Trophoblast cell (in vitro differentiated cells and primary cell): ENCODE results near the gene CHRNE.

Experiments used
- DNase-seq, 2 donors: peaks; one replicate each; pipeline ENCODE4 v3.0.0-alpha.2; 2016
- H2AFZ ChIP-seq: 2 replicates; pipeline ENCODE4 v1.6.1; 2013; ENCODE audit warnings: low read length, moderate library complexity, mild to moderate bottlenecking; ENCODE audit not compliant: insufficient read depth, poor library complexity
- H2AK5ac ChIP-seq: 2 replicates; pipeline ENCODE4 v1.6.1; 2013; ENCODE audit warnings: mild to moderate bottlenecking, low read length
- H2BK120ac ChIP-seq: 2 replicates; pipeline ENCODE4 v1.6.1; 2013; ENCODE audit warnings: low read length, mild to moderate bottlenecking, moderate library complexity; ENCODE audit not compliant: insufficient read depth, poor library complexity
- H2BK12ac ChIP-seq: 2 replicates; pipeline ENCODE4 v1.6.1; 2013; ENCODE audit warnings: mild to moderate bottlenecking, low read length, moderate library complexity
- H2BK5ac ChIP-seq: 2 replicates; pipeline ENCODE4 v1.6.1; 2013; ENCODE audit warnings: low read length, low read depth, moderate library complexity, mild to moderate bottlenecking; ENCODE audit not compliant: poor library complexity
- H3K14ac ChIP-seq: 2 replicates; pipeline ENCODE4 v1.6.1; 2013; ENCODE audit warnings: mild to moderate bottlenecking, low read length
- H3K18ac ChIP-seq: 2 replicates; pipeline ENCODE4 v1.6.1; 2013; ENCODE audit warnings: mild to moderate bottlenecking, low read length
- H3K23ac ChIP-seq: 2 replicates; pipeline ENCODE4 v1.6.1; 2013; ENCODE audit warnings: low read length
- H3K27ac ChIP-seq: 2 replicates; pipeline ENCODE4 v1.5.1; 2013; ENCODE audit warnings: low read depth, mild to moderate bottlenecking, inconsistent platforms, low read length, moderate library complexity
- H3K27me3 ChIP-seq: 2 replicates; pipeline ENCODE4 v1.6.1; 2013; ENCODE audit warnings: inconsistent platforms, mild to moderate bottlenecking, low read length, moderate library complexity; ENCODE audit not compliant: insufficient read depth
- H3K36me3 ChIP-seq, 2 experiments: 1 replicate in 1 of 2; 2 replicates in 1 of 2; pipeline ENCODE4 v1.6.1; 2013; ENCODE audit warnings: low read length in 2 of 2, mild to moderate bottlenecking in 2 of 2, moderate library complexity in 1 of 2; ENCODE audit not compliant: insufficient read depth in 2 of 2, control insufficient read depth in 1 of 2
- H3K4ac ChIP-seq: 2 replicates; pipeline ENCODE4 v1.6.1; 2013; ENCODE audit warnings: low read depth, mild to moderate bottlenecking, low read length, moderate library complexity
- H3K4me1 ChIP-seq, 2 experiments: 1 replicate in 1 of 2; 2 replicates in 1 of 2; pipeline ENCODE4 v1.6.1; 2013; ENCODE audit warnings: low read length in 2 of 2, mild to moderate bottlenecking in 2 of 2, moderate library complexity in 1 of 2; ENCODE audit not compliant: insufficient read depth in 2 of 2, control insufficient read depth in 1 of 2
- H3K4me2 ChIP-seq: 2 replicates; pipeline ENCODE4 v1.6.1; 2013; ENCODE audit warnings: inconsistent platforms, mild to moderate bottlenecking, low read length, moderate library complexity
- H3K4me3 ChIP-seq: 2 replicates; pipeline ENCODE4 v1.5.1; 2013; ENCODE audit warnings: mild to moderate bottlenecking, low read depth, low read length, inconsistent platforms
- H3K79me1 ChIP-seq: one replicate; pipeline ENCODE4 v1.6.1; 2013; ENCODE audit warnings: low read length
- H3K79me2 ChIP-seq: 2 replicates; pipeline ENCODE4 v1.6.1; 2013; ENCODE audit warnings: low read length, mild to moderate bottlenecking; ENCODE audit not compliant: control insufficient read depth, insufficient read depth, poor library complexity
- H3K9ac ChIP-seq: 2 replicates; pipeline ENCODE4 v1.6.1; 2013; ENCODE audit warnings: mild to moderate bottlenecking, low read length
- H3K9me3 ChIP-seq: 2 replicates; pipeline ENCODE4 v1.6.1; 2013; ENCODE audit warnings: low read depth, mild to moderate bottlenecking, control low read depth, inconsistent platforms, low read length; ENCODE audit not compliant: insufficient read depth
- H4K12ac ChIP-seq: 2 replicates; pipeline ENCODE4 v1.6.1; 2013; ENCODE audit warnings: low read depth, mild to moderate bottlenecking, low read length, moderate library complexity
- H4K8ac ChIP-seq: 2 replicates; pipeline ENCODE4 v1.6.1; 2013; ENCODE audit warnings: low read depth, mild to moderate bottlenecking, low read length, moderate library complexity
- H4K91ac ChIP-seq: one replicate; pipeline ENCODE4 v1.6.1; 2013; ENCODE audit warnings: low read depth, mild to moderate bottlenecking, low read length, moderate library complexity
- WGBS: extraction: QIAGEN DNeasy Blood & Tissue Kit; methylation state at CpG from one replicate; pipeline ENCODE4 v1.1.7; 2013; ENCODE audit warnings: missing lambda C conversion rate; ENCODE audit not compliant: insufficient read length, insufficient coverage; ENCODE audit errors: extremely low coverage; 5-methylcytosine and 5-hydroxymethylcytosine counted together

The CHRNE gene

DNA sequence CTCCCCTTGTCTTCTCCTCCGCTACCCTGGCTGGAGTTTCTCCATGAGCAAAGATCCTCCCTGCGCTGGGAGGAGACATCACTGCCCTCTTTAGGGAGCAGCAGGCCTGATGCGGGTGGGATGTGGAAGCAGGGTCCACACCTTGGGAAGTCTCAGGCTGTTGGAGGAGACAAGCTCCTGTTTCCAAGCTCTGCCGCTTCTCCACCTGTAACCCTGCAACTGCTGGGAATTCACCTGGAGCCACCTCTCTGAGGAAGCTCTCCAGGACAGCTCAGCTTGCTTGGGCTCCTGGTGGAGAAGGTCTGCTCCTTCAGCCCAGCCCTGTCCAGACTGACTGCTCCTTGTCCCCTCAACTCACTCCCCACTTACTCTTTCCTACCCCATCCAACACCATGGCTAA, 18.4 kb downstream of the CHRNE start:
- no peaks in the 10 kb centered on the region for H3K27me3 ChIP-seq
- H3K4me2 ChIP-seq, result no peak overlapping the region
- no peak overlapping the region for H2BK12ac ChIP-seq
- no peak overlapping the region for H2BK120ac ChIP-seq
- no peak overlapping the region for H4K12ac ChIP-seq
- WGBS, result no CpG with 5 or more reads among the region's 4 CpGs
- H2AK5ac ChIP-seq, result no peak overlapping the region
- H2BK5ac ChIP-seq, result no peak overlapping the region
- no peak overlapping the region for H3K4me3 ChIP-seq
- no peak overlapping the region for H3K4ac ChIP-seq
- peaks cover 1% of the 10 kb centered on the region for H3K9me3 ChIP-seq
- H3K36me3 ChIP-seq, result peaks cover 60 to 69% of the 10 kb centered on the region in 2 experiments
- H3K9ac ChIP-seq, result no peak overlapping the region
- no peaks in the 10 kb centered on the region for H3K4me1 ChIP-seq
- no peak overlapping the region for H3K27ac ChIP-seq
- H3K79me1 ChIP-seq, result no peaks in the 10 kb centered on the region
- H4K8ac ChIP-seq, result no peak overlapping the region
- no peaks in the 10 kb centered on the region for H3K79me2 ChIP-seq
- no peak overlapping the region for H4K91ac ChIP-seq
- DNase-seq, result no peak
- no peak overlapping the region for H2AFZ ChIP-seq
- H3K23ac ChIP-seq, result no peak overlapping the region
- H3K18ac ChIP-seq, result no peak overlapping the region
- no peak overlapping the region for H3K14ac ChIP-seq

DNA sequence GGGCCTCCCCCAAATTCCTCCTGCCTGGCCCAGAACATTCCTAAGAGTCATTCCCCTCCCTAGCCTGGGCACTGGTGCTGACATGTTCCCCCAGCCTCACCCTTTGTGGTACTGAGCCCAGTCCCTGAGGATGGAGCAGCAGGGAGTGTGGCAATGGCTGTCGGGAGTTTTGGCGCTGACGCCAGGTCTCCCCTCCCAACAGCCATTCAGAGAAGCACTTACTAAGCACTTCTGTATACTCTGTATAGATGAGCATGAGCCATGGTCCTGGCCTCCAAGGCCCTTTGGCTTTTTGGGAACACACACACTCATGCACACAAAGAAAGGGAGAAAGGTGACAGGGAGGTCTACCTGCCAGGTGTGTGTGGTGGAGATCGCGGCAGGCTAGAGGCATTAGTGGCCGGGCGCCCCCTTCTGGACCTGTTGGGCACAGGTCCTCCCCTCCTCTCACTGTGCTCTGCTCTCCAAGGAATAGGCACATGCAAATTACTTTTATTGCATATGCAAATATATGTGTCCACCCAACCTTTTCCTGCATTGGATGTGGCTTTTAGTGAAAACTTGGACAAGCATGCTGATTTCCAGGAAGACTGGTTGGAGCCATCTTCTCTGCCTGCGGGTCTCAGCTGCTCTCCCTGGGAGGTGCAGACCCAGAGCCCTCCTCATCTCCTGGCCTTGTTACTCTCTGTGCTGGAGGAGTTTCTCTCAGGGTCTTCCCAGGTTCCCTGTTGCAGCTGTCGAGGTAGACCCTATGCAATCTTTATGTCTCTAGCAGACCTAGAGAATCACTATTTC, 20.9 kb downstream of the CHRNE start:
- peak overlapping the region; percentile 30 for H3K4me3 ChIP-seq
- H2BK12ac ChIP-seq, result no peak overlapping the region
- peaks cover under 1% of the 10 kb centered on the region for H3K9me3 ChIP-seq
- no peak overlapping the region for H2AK5ac ChIP-seq
- H3K27ac ChIP-seq, result peak overlapping the region; percentile 18
- H2AFZ ChIP-seq, result no peak overlapping the region
- no peaks in the 10 kb centered on the region for H3K79me1 ChIP-seq
- no peak overlapping the region for H3K4me2 ChIP-seq
- no peak overlapping the region for H4K8ac ChIP-seq
- H3K27me3 ChIP-seq, result no peaks in the 10 kb centered on the region
- no peak overlapping the region for H3K4ac ChIP-seq
- WGBS, result no CpG with 5 or more reads among the region's 9 CpGs
- no peak overlapping the region for H3K14ac ChIP-seq
- DNase-seq, result peak; percentile 67 to 82
- H3K9ac ChIP-seq, result peak overlapping the region; percentile 24
- H3K23ac ChIP-seq, result no peak overlapping the region
- H3K36me3 ChIP-seq, result peaks cover 58 to 69% of the 10 kb centered on the region in 2 experiments
- no peak overlapping the region for H4K12ac ChIP-seq
- no peak overlapping the region for H3K18ac ChIP-seq
- H3K4me1 ChIP-seq, result no peaks in the 10 kb centered on the region
- H3K79me2 ChIP-seq, result no peaks in the 10 kb centered on the region
- no peak overlapping the region for H4K91ac ChIP-seq
- H2BK120ac ChIP-seq, result no peak overlapping the region
- no peak overlapping the region for H2BK5ac ChIP-seq

DNA sequence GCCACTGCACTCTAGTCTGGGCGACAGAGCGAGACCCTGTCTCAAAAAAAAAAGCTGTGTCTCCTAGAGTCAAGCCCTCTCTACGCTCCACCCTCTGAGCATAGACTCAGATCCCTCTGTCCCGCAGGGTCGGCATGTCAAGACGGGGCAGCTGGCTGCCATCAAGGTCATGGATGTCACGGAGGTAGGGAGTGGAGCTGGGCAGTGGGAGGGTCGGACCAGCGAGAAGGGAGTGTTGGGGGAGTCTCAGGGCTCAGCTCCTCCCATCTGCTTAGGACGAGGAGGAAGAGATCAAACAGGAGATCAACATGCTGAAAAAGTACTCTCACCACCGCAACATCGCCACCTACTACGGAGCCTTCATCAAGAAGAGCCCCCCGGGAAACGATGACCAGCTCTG, 22.0 kb downstream of the CHRNE start:
- WGBS, result no CpG with 5 or more reads among the region's 15 CpGs
- no peak overlapping the region for H3K23ac ChIP-seq
- H3K18ac ChIP-seq, result no peak overlapping the region
- no peak overlapping the region for H4K8ac ChIP-seq
- H3K27me3 ChIP-seq, result no peaks in the 10 kb centered on the region
- no peak overlapping the region for H2AFZ ChIP-seq
- no peak overlapping the region for H4K91ac ChIP-seq
- H3K9ac ChIP-seq, result no peak overlapping the region
- no peaks in the 10 kb centered on the region for H3K4me1 ChIP-seq
- no peak overlapping the region for H2BK120ac ChIP-seq
- no peak for DNase-seq
- no peak overlapping the region for H2AK5ac ChIP-seq
- peaks cover 52 to 58% of the 10 kb centered on the region in 2 experiments for H3K36me3 ChIP-seq
- no peak overlapping the region for H2BK5ac ChIP-seq
- no peaks in the 10 kb centered on the region for H3K79me1 ChIP-seq
- H2BK12ac ChIP-seq, result no peak overlapping the region
- no peak overlapping the region for H4K12ac ChIP-seq
- no peak overlapping the region for H3K4me3 ChIP-seq
- H3K4ac ChIP-seq, result no peak overlapping the region
- H3K14ac ChIP-seq, result no peak overlapping the region
- no peak overlapping the region for H3K27ac ChIP-seq
- no peaks in the 10 kb centered on the region for H3K79me2 ChIP-seq
- H3K4me2 ChIP-seq, result no peak overlapping the region
- no peaks in the 10 kb centered on the region for H3K9me3 ChIP-seq

DNA sequence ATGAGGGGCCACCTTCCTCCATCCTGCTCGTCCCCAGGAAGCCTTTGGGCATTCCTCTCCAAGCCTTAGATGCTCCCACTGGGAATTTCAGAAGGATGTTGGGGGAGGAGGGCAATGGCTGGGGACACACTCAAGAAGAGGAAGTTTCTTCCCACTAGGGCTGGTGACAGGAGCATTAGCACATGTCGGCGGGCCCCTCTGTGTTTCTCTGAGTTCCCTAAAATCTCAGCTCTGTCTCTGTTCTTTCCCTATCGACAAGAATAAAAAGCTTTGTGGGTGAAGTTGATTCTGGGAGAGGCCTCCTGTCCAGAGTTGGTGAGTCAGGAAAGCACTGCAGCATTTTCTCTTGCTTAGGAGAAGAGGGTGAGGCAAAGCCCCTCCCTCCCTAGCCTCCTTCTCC, 23.3 kb downstream of the CHRNE start:
- no peaks in the 10 kb centered on the region for H3K27me3 ChIP-seq
- no peak overlapping the region for H3K4me2 ChIP-seq
- no peaks in the 10 kb centered on the region for H3K9me3 ChIP-seq
- no peak overlapping the region for H4K12ac ChIP-seq
- H3K4me1 ChIP-seq, result no peaks in the 10 kb centered on the region
- H2BK120ac ChIP-seq, result no peak overlapping the region
- H2AFZ ChIP-seq, result no peak overlapping the region
- H3K14ac ChIP-seq, result no peak overlapping the region
- H2BK5ac ChIP-seq, result no peak overlapping the region
- no peak overlapping the region for H2BK12ac ChIP-seq
- H3K9ac ChIP-seq, result no peak overlapping the region
- H3K27ac ChIP-seq, result no peak overlapping the region
- H3K79me2 ChIP-seq, result no peaks in the 10 kb centered on the region
- H3K79me1 ChIP-seq, result no peaks in the 10 kb centered on the region
- WGBS, result no CpG with 5 or more reads among the region's 4 CpGs
- no peak overlapping the region for H4K91ac ChIP-seq
- H3K4me3 ChIP-seq, result no peak overlapping the region
- no peak overlapping the region for H3K4ac ChIP-seq
- H3K23ac ChIP-seq, result no peak overlapping the region
- H3K18ac ChIP-seq, result no peak overlapping the region
- no peak overlapping the region for H4K8ac ChIP-seq
- no peak overlapping the region for H2AK5ac ChIP-seq
- peaks cover 42 to 45% of the 10 kb centered on the region in 2 experiments for H3K36me3 ChIP-seq
- peak in 1 of 2 donors; percentile 25 for DNase-seq
